ENCODE data around the gene ZNF41.

DNA sequence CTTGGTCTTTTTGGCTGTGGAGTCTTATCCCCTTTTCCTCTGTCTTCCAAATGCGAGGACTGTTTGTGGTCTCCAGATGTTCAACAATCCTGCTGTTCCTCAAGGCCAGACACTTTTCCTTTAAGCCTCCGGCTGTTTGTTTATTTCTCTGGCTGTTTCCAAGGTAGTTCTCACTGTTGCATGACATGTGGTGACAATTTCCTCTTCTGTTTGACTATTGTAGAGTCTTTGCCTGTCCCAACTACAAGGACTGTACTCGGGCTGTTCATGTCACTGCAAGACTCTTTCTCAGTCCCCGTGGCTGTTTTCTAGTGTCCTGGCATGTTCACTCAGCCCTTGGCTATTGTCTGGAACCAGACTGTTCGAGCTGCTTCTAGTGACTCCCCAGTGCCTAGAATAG is 62.1 kb downstream of the ZNF41 start:
- TF ChIP-seq RARB (CRISPR knock-in tag; IDR thresholded peaks at IDR 0.05): no peak
- TF ChIP-seq, protein P1, sequence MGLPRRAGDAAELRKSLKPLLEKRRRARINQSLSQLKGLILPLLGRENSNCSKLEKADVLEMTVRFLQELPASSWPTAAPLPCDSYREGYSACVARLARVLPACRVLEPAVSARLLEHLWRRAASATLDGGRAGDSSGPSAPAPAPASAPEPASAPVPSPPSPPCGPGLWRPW (IDR thresholded peaks at IDR 0.05): no peak
- no peak for TF ChIP-seq MYC (IDR thresholded peaks at IDR 0.05; ENCODE audit: borderline replicate concordance, low read length)
- TF ChIP-seq EP300 (IDR thresholded peaks at IDR 0.05): no peak
- no peak for TF ChIP-seq SMC3 (IDR thresholded peaks at IDR 0.05)
- no peak for TF ChIP-seq KDM1A (IDR thresholded peaks at IDR 0.05; ENCODE audit: low read depth)
- TF ChIP-seq, protein P2, sequence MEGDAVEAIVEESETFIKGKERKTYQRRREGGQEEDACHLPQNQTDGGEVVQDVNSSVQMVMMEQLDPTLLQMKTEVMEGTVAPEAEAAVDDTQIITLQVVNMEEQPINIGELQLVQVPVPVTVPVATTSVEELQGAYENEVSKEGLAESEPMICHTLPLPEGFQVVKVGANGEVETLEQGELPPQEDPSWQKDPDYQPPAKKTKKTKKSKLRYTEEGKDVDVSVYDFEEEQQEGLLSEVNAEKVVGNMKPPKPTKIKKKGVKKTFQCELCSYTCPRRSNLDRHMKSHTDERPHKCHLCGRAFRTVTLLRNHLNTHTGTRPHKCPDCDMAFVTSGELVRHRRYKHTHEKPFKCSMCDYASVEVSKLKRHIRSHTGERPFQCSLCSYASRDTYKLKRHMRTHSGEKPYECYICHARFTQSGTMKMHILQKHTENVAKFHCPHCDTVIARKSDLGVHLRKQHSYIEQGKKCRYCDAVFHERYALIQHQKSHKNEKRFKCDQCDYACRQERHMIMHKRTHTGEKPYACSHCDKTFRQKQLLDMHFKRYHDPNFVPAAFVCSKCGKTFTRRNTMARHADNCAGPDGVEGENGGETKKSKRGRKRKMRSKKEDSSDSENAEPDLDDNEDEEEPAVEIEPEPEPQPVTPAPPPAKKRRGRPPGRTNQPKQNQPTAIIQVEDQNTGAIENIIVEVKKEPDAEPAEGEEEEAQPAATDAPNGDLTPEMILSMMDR (IDR thresholded peaks at IDR 0.05): no peak
- no peak for TF ChIP-seq MAFK (IDR thresholded peaks at IDR 0.05; ENCODE audit: partially characterized antibody)
- TF ChIP-seq, protein P3, sequence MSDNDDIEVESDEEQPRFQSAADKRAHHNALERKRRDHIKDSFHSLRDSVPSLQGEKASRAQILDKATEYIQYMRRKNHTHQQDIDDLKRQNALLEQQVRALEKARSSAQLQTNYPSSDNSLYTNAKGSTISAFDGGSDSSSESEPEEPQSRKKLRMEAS (IDR thresholded peaks at IDR 0.05): no peak
- TF ChIP-seq RCOR1 (IDR thresholded peaks at IDR 0.05; ENCODE audit: low read depth, low read length): no peak
- TF ChIP-seq POLR2A (IDR thresholded peaks at IDR 0.05; ENCODE audit: low read length): no peak
